UCSD-AML1 (cell line): ENCODE data around the gene CD247.

Experiments
- DNase-seq: peaks from one replicate; lab custom pipeline; 2025; ENCODE audit not compliant: unreplicated experiment; lab: John Stamatoyannopoulos, UW

CD247 gene

DNA sequence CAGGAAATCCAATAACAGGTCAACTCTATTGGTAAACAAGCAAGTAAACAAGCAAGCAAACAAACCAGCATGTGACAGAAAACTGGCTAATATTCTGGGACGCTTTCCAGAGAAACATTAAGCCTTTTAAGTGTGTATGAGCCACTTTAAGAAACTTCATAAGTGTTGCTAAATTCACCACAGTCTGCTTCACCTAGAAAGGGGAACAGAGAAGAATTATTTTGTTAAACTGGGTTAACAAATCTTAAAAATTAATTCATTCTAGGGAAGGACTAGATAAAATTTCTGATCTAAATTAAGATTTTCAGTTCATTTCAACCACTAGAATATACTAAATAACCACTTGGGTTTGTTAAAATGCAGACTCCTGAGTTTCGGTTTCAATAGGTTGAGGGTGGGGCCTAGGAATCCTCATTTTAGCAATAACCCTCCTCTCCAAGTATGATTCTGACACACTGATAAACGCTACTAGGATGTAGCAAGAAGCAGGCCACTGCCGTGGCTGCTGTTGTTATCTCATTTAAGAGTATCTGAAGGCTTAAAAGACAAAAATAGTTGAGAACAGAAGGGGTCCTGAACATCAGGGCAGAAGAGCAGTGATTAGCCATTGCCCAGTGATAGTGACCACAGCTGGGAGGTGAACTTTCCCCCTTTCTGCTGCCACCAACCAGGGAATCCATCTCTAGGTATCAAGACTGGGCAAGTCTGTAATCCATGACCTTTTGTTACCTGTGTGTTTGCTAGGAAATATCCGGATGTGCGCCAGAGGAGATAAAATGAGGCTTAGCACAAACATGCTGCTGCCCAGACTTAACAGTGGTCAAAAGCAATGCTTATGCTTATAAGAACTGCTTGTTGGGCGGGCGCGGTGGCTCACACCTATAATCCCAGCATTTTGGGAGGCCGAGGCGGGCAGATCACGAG lies 24.0 kb upstream of the CD247 start:
- DNase-seq = no peak

DNA sequence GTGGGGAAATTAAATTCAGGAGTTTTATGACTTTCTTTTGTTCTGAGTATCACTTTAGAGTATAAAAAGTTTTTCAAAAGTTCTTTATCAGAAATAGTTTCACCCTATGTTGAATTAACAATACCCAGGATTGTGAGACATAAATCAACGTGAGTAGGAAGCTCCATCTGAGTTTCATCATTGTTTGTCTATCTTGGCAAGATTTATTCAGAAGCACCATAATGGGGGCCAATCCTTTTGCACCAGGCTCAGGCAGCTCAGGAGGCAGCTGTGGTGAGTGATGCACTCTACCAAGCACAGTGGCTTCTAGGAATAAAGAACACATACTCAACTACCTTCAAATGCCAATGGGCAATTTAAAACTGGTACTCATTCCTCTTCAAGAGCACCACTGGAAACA lies 23.3 kb upstream of the CD247 start:
- no peak for DNase-seq

DNA sequence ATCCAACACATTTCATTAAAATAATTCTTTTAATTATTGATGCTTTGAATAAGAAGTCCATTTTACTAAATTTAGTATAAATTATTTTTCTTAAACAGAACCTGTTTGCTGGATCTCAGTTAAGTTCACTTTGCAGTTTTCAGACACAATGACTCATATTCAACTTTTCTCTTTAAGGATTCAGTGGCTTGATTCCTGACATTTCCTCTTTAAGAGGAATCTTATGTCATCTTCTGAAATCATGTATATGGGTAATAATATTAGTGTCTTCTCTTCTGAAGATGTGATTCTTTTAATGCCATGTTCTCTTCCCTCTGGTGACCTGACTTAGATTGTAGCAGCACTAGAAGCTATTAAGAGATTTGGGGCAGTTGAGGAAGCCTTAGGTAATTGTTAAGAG lies 22.7 kb upstream of the CD247 start:
- DNase-seq = no peak

DNA sequence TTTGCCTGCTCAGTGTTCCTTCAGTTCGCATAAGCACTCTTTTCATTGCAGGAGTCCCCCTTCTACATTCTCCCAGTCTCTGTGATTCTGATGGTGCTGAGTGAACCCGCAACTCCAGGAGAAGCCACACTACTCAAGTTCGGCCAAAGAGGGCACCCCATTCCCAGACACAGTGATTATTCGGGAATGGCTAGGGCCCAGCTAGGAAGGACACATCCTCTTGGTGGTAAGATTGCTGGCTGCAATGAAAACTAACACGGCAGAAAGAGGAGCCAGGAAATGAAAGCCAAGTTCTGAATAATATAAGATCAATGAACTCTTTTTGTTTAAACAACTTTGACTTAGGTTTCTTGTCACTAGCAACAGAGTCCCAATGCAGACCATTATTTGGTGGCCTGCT lies 20.3 kb upstream of the CD247 start:
- DNase-seq = no peak

DNA sequence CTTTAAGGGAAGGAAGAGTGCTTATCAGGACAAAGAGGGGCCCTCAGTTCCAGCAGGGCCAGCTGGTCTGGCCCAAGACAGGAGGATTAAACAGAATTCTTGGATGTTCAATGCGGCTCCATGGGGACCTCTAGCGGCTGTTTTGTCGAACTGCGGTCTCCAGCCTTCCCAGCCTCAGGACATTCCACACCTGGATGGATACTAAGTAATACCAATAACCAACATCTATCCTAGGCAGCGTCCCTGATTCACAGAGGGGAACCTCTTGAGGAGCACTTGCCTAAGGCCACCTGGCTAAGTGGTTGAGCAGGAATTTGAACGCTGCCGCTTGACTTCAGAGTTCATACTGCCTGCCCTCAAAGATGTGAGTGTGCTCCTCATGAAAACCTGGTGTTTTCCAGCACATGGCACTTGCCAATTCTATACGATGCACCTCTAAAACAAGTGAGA lies 15.5 kb upstream of the CD247 start:
- peak; percentile 64 for DNase-seq

DNA sequence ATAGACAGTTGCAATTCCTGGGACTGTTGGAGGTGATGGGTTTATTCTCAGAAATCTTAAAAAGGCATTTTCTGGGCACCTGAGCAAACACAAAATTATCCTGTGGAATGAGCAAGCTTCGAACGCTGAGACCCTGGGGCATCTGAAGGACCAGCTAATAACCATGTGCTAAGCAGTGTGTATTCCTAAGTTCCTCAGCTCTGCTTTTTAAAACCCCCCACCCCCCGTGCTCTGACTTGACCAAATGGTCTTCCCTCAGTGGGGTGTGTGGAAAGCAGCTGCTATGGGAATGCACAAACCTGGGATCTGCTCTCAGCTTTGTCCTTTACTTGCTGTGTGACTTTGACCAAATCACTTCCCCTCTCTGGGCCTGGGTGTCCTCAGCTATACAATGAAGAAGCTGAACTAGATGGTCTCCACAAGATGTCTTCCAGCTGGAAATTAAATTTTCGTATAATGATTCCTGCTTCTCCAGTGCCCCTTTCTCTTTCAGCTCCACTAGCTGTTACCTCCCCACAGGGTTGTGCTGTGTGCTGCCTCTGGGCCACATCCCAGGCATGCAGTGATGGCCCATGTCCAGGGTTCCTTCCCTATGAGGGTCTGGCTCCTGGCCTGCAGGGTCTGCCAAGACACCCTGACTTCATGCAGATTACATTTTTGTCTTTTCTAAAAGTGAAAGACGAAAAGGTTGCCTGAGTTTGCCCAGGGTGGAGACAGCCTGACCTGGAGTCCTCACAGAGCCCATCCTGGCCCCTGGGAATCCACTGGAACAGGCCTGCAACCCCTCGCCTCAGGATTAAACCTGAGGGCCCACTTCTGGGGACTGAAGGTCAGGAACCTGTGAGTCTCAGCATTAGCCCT lies 14.9 kb upstream of the CD247 start:
- no peak for DNase-seq

DNA sequence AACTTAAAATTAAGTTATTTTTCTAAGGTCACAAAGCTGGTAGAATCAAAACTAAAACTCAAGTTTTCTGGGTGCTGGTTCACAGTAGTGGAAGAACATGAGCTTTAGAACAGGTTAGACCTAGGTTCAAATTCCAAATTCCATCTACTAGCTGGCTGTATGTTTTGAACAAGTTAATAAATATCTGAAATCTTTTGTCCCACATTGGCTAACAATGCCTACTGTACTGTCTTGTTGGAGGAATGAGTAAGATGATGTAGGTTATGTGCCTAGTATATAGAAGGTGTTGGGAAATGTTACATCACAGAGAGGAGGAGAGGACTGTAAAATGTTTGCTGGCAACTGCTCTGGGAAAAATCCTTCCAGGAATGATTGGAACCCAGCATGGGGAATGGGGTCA lies 14.0 kb upstream of the CD247 start:
- no peak for DNase-seq

DNA sequence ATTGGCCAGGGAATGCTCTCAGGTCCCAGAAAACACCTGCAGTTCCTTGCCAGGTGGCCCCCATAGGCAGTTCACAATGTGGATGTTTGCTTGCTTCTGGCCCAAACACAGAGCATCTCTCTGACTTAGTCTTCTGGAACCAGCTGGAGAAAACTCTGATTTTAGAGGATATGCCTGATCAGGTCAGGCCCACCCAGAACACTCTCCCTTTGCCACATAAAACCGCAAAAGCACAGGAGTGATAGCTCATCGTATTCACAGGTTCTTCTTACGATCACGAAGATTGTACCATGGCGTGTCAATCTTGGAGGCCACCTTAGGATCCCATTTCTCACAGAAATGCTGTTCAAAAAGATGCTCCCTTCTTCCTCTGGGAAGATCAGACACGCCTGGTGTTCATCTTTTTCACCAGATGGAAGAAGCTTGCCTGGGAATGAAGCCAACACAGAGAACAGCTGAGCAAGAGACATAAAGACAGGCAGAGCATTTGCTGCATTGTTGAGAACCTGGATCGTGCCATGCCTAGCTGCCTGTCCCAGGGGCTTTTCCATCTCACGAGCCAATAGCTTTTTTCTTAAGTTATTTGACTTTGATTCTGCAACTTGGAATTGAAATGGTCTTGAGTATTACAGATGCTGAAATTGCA lies 11.6 kb upstream of the CD247 start:
- DNase-seq = no peak

DNA sequence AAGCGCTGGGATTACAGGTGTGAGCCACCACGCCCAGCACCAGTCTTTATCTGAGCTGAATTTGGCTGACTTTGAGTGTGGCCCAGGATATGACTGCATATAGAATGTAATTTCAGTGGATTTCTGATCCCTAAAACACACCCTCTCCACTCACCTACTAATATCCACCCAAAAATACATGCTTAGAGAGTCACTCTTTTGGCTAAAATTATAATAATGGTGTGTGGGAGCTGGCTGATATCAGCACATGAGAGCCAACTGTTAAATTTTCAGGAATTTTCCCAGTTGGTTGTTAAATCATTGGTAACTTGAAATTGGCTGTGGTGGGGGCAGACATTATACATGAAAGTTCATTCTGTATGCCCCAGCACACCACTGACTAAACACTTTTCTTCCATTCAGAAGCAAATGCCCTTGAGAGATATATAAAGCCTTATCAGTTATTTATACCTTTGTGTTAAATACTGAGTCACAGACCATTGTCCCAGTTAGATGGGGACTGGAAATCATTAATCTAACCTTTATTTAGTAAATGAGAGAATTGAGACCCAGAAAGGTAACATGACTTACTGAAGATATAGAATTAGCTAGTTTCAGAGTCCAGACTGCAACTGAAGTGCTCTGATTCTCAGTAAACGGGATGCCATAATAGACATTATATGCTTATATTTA lies 9.9 kb upstream of the CD247 start:
- DNase-seq = no peak

DNA sequence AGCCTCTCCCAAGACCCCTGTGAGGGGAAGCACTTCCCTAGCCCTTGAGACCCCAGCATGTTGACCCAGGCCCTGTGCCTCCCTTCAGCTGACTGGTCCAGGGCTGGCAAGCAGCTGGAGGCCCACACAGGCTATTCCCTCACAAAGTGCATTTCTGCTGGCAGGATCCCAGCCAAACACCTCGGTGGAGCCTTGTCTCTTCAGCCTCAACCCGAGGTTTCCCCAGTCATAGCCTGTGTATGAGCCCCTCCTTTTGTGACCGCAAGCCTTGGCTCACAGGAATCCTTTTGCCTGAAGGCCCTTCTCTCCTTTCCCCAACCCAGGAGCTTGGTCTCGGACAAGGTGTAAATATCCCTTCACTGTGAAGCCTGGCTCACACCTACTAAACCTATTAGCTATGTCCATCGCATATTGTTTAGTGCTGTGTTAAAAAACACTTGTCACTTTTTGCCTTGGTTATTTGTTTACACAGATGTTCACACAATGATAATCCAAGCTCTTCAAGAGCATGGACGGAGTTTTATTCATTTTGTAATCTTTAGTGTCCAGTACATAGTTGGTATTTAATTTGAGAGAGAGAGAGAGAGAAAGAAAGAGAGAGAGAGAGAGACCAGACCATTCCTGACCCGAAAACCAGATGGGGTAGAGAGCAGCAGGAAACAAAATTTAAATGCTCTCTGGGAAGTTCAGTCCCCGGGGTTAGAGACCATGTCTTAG lies 8.5 kb upstream of the CD247 start:
- DNase-seq = no peak

DNA sequence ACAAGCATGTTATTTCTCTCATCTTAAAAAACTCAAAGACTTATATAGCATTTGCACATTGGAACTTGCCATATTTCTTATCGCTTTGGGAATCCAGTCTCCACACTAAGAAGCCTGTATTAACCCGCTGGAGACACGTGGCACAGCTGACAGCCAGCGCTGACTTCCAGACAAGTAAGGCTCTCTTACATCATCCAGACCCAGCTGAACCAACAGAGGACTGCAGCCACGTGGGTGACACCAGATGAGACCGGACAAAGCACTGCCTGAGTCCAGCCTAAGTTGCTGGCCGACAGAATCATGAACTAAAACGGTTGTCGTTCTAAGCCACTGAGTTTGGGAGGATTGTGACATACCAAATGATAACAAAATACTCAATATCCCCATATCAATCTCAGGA lies 6.3 kb upstream of the CD247 start:
- no peak for DNase-seq

DNA sequence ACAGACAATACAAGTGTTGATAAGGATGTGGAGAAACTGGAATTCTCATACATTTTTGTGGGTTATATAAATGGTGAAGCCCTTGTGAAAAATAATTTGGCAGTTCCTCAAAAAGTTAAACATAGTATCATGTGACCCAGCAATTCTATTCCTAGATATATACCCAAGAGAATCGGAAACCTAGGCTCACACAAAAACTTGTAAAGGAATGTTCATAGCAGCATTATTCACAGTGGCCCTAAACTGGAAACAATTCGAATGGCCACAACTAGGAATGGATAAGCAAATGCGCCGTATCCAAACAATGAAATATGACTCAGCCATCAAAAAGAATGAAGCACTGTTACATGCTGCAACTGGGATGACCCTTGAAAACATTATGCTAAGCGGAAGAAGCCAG lies 3.9 kb upstream of the CD247 start:
- DNase-seq = no peak

DNA sequence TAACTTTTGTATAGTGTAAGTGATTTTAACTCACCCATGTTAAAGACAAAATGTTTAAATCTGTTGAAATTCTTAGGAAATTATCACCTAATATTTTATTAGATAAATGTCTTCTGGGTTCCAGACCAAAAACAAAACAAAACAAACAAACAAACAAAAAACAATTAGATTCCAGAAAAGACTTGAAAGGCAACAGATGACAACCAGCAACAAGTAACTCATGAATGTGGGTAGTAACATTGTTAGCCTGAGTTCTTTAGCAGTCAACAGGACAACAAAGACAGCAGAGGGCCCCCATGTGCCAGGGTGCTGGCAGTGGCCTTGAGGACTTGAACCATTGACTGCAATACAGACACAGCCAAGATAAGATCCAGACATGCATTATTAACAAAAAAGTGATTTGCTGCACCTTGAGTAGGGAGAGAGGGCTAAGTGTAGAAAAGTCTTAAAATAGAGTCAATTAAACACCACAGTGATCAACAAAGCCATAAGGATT lies 2.4 kb upstream of the CD247 start:
- DNase-seq = no peak

DNA sequence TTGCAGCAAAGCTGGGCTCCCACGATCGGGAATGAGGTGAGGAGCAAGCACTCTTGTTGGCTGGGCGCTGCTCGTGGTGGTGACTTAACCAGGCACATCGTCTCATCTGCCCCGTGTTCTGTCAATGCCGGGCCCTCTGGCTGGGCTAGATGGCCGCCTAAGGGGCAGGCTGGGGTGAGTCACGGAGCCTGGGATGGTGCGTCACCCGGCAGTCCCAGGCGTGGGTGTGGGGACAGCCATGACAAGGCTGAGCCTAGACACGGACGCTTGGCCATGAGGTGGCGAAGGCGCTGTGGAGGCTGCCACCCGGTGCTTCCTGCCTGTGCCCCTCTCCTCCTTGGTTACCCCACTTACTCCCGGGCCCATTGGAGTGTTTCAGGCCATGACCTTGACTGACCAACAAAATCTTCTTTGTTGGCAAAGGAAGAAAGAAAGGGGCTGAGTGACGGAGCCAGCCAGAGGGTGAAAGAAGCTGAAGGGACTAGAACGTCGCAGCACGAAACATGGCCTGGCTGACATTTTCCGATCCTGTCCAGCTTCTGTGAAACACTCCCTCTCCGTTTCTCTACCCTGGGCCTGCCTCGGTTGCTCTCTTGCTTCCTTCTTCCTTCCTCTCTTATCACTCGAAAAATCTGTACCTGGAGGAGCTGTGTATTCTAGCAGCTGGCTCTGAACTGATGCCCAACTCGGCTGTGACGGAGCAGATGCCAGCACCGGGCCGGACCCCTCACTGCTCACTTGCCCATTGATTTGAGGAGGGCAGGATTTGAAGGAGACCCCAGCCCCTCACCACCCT lies 596 bp downstream of the CD247 start:
- no peak for DNase-seq

DNA sequence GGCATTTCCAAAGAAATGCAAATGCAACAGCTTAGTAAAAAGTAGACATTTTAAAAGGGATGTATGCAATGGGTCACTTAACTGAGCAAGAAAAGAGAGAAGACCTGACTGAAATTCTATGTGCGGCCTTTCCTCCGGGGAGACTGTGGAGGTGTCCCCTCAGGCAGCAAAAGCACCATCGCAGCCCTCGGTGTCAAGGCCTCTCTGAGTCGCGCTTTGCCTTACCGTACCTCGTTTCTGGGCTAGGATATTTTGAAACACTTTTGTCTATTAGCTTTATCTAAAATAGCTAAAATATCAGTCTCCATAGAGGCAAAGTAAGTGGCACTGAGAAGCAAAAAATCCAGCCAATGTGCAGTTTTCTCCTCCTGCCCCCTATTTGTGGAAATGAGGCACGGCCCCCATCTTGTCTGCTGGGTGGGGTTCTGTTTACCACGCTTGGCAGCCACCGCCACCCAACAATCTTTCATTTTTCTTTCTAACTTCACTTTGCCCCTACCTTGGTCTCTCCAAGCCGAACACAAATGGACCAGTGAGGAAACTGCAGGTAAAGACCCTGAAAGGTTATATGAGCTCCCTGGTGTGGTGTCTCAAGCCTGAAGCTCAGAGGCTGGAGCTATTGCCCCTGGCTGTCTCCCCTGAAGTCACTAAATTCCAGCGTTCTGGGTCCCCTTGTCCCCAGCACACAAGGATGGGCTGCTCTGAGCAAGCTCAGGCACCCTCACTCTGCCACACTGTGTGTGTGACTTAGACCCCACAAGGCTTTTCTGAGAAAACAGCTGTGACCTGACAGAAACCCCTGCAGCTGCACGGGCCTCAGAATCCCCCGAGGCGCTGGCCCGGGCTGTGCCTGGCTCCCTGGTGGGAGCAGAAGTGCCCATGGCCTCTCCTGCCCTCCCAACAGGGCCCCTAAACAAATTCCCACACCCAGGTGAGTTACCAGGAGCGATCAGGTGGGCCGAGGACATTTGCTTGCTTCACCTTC lies 1.6 kb downstream of the CD247 start:
- DNase-seq = no peak

DNA sequence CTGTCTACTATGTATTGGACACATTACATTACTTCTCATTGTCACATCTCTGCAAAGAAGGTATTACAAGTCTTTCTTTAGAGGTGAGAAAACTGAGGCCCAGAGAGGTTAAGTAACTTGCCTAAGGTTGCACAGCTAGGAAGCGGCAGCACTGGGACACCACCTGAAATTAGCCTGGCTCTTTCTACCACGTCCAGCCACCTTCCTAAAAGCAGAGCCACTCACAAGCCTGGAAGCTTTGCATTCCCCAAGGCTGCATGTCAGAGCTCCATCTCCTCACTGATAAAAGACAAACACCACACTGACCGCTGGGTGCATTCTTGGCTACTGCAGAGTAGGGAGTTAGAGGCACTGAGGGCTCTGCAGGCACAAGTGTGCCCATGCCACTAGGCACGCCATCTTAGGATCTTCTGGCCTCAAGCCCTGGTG lies 2.4 kb downstream of the CD247 start:
- DNase-seq = no peak

DNA sequence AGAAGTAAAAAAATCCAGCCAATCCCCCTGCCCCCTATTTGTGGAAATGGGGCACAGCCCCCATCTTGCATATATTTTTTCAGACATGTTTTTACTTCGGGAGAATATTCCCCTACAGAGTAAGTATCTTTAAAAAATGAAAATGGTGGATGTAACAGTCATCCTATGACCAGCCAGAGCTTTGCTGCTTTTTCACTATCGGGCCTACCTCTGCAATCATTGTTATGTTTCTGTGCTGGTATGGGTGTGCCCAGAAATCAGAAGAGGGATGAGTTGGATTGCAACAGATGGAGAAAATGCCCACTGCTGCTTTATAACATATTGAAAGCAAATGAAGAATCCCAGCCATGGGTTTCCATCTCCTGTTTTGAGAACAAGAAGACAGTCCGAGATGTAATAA lies 2.9 kb downstream of the CD247 start:
- no peak for DNase-seq

DNA sequence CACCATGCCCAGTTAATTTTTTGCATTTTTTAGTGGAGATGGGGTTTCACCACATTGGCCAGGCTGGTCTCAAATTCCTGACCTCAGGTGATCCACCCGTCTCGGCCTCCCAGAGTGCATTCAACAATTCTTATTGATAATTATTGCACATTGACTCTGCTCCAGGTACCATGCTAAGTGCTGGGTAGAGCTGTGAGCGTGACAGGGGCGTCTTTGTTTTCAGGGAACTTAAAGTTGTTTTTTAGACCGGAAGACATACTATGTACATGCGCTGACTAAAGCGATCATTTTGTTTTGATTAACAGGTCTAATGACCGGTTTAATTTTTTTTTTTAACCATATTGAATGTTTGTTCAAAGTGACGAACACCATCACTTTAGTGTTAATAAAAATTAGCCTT lies 4.0 kb downstream of the CD247 start:
- no peak for DNase-seq
